SW480 (cell line): ENCODE data around the gene CAMSAP1.

Source experiments
- DNase-seq: peaks from one replicate; pipeline ENCODE4 v3.0.0-alpha.2; 2016; ENCODE audit warnings: low spot score

The CAMSAP1 gene

GRCh38 chr9:135774794-135775525 is 132.4 kb downstream of the CAMSAP1 start:
- DNase-seq, result no peak

GRCh38 chr9:135774239-135774747 is 133.1 kb downstream of the CAMSAP1 start:
- DNase-seq, result no peak

DNA sequence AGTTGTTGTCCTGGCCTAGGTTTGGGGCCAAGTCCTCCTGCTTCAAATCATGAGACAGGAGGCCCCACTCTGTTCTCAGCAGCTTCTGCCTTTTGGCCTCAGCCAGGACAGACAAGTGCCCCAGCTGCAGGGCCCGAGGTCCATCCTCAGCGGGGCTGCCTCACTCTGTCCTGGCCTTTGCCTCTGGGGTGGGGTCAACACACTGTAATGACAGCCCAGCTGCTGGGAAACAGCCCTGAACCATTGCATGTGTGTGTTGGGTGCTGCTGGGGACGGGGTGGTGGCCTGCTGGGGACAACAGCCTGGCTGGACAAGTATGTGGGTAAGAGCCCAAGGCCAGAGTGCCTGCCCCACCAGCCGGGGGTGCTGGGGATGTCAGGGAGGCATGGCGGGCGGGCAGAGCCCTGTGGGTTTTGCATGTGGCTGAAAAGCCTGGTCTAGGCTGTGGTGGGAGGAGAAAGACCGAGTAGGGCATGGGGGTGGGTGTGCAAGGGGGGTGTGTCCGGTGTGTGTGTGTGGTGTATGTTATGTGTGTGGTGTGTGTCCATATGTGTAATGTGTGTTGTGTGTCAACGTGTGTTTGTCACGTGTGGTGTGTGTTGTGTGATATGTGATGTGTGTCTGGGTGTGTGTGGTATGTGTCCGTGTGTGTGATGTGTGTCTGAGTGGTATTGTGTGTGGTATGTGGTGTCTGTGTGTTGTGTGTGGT is 133.7 kb downstream of the CAMSAP1 start:
- no peak for DNase-seq

DNA sequence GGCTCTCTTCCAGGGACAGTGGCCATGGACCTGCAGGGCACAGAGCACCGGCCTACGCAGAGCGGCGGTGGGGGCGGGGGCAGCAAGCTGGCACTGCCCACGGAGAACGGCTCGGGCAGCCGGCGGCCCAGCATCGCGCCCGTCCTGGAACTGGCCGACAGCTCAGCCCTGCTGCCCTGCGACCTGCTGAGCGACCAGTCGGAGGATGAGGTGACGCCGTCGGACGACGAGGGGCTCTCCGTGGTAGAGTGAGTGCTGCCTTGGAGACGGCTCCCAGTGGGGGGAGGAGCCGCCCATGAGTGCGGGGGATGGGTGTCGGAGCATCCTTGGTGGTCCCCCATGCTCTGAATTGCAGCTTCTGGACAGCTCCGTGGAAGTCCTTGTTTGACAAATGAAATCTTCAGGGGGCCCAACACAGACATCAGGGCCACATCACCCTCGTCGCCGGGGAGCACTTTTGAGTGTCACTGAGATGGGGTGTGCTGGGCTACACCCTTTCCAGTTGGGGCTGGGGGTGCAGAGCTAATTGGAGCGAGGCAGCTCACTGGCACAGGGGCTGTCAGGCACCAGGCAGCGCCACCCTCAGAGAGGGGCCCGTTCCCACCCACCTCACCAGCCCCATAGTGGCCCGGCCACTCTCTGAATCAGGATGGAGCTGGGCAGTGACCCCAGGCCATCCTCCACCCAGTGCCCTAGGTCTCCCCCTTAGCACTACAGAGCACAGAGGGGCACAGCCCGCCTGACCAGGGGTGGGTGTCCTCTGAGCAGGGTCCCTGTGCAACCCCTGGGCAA is 134.4 kb downstream of the CAMSAP1 start:
- no peak for DNase-seq

DNA sequence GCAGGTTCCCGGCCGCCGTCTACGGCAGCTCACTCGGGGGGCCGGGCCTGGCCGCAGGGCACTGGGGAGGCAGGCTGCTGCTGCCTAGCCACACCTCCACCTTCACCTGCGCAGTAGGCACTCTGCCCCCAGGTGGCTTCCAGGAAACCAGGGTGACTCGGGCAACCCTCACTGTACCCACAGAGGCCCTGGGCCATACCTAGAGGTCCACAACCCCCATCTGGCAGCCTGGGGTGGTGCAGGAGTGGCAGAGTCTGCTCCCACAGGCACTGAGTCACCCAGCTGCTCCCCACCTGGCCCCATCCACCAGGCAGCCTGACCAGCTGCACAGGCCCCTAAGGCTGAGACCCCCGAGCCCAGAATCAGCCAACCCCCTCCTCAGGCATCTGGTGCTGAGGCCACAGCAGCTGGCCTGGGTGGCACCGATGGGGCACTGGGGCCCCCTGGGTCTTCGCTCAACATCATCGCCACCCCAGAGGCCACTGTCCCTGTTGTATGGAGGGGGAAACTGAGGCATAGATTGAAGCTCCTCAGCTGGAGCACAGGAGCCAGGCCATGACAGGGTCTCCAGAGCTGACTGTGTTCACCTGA is 135.2 kb downstream of the CAMSAP1 start:
- DNase-seq, result no peak

- no peak for DNase-seq
Observed at GRCh38 chr9:135771401-135772051, 135.8 kb downstream of the CAMSAP1 start.

DNA sequence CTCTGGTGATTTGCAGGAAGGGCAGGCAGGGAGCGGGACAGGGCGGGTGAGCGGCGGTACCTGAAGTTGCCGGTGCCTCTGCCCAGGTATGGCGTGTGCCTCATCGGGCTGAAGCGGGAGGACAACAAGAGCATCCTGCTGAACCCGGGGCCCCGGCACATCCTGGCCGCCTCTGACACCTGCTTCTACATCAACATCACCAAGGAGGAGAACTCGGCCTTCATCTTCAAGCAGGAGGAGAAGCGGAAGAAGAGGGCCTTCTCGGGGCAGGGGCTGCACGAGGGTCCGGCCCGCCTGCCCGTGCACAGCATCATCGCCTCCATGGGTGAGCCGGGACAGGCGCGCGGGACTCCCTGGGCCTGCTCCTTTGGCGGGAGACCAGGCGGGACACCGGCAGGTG is 136.6 kb downstream of the CAMSAP1 start:
- no peak for DNase-seq

DNA sequence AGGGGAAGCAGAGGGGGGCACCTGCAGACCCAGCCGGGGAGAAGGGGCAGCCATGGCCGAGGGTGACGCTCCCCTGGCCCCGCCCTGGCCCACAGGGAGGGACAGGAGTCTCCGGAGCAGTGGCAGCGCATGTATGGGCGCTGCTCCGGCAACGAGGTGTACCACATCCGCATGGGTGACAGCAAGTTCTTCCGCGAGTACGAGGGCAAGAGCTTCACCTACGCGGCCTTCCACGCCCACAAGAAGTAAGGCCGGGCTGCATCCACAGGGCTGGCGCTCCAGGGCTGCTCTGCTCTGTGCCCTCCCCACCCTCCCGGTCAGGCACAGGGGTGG is 137.2 kb downstream of the CAMSAP1 start:
- peak; percentile 72 for DNase-seq

- no peak for DNase-seq
Observed at GRCh38 chr9:135769489-135770202, 137.7 kb downstream of the CAMSAP1 start.

DNA sequence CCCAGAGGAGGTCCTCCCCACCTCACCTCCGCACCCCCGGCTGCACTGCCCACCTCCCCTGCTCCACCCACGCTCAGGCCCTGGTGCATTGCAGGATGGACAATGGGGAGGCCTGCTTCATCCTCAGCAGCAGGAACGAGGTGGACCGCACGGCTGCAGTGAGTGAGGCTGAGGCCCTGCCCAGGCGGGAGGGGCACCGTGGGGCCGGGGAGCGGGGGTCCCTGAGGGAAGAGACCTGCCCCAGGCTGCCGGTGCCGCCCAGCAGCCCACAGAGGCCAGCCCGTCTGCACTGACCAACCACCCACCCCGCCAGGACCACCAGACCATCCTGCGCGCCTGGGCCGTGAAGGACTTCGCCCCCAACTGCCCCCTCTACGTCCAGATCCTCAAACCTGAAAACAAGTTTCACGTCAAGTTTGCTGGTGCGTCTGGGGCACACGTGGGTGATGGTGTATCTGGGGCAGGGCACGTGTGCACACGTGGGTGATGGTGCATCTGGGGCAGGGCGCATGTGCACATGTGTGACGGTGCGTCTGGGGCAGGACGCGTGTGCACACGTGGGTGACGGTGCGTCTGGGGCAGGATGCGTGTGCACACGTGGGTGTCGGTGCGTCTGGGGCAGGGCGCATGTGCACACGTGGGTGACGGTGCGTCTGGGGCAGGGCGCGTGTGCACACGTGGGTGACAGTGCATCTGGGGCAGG is 138.7 kb downstream of the CAMSAP1 start:
- DNase-seq, result no peak

DNA sequence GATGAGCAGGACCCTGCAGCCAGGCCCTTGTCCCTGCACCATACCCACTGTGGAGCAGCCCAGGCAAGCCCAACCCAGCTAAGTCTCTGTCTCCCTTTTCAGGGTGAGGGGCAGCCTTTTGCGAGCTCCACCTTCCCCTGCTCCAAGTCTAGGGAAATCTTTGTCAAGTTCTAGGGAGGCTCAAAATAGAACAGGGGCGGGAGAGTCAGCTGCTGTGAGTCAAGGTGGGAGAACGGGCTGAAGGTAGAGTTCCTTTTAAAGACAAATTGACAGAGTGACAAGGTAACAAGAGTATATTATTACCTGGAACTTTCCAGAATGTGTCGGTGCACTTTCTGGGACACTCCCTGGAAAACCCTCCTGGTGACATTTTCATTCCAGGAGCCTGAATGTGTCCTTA is 140.6 kb downstream of the CAMSAP1 start:
- DNase-seq, result no peak

DNA sequence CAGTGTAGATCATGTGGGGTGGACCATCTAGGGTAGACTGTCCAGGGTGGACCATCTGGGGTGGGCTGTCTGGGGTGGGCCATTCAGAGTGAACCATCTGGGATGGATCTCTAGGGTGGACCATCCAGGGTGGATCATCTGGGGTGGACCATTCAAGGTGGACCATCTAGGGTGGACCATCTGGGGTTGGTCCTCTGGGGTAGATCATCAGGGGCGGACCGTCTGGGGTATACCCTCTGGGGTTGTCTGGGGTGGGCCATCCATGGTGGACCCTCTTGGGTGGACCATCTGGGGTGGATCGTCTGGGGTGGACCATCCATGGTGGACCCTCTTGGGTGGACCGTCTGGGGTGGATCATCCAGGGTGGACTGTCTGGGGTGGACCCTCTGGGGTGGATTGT is 141.1 kb downstream of the CAMSAP1 start:
- no peak for DNase-seq

DNA sequence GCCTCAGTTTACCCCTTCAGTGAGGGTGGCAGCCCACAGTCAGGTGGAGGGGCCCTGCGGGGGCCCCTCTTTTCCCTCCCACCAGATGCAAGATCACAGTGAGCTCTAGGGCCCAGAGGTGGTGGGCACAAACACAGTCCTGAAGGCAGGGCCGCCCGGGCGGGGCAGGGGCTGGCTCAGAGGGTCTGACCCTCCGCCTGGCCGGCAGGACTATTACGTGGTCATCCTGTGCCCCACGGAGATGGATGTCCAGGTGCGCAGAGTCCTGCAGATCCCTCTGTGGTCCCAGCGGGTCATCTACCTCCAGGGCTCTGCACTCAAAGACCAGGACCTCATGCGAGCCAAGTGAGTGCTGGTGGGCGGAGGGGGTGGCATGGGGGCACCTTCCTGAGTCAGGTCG is 141.9 kb downstream of the CAMSAP1 start:
- DNase-seq, result no peak

- no peak for DNase-seq
Observed at GRCh38 chr9:135764731-135765130, 142.6 kb downstream of the CAMSAP1 start.

DNA sequence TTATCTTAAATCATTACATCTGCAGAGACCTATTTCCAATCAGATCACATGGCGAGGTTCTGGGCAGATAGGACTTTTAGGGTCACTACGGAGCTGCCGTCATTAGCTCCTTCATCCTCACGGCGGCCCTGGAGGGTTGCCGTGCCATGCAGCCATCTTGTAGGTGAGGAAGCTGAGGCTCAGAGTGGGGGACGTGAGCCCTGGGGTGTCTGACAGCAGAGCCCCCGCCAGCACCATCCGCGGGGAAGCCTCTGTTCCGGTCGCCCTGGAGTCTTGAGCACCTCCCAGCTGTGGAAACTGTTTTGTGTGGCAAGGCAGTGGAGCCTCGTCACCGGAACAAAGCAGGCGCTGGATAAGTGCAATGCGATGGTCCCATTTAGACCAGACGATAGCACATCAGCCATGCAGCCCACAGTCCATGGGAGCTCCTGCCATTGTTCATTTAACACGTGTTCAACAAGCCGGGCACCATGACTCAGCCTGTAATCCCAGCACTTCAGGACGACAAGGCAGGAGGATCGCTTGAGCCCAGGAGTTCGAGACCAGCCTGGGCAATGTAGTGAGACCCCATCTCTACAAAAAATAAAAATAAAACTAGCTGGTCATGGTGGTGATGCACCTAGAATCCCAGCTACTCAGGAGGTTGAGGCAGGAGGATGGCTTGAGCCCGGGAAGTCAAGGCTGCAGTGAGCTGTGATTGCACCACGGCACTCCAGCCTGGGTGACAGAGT is 143.5 kb downstream of the CAMSAP1 start:
- DNase-seq, result no peak

DNA sequence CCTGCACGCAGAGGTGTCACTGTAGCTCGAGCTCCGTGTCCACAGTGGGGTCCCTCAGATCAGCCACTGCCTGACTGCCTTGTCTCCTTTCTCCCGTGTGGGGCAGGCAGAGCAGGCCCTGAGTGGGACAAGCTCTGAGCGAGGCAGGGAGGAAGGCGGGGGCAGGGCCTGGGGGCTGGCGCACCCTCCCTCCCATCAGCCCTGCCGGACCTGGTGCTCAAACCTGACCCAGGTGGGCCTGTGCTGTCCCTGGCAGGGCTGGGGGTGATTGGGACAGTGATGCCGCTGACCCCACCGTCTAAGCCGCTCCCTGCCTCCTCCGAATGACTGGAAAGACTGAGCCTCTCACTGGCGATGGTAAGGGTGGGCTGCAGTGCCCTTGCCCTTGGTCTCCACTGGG is 144.4 kb downstream of the CAMSAP1 start:
- DNase-seq, result no peak

DNA sequence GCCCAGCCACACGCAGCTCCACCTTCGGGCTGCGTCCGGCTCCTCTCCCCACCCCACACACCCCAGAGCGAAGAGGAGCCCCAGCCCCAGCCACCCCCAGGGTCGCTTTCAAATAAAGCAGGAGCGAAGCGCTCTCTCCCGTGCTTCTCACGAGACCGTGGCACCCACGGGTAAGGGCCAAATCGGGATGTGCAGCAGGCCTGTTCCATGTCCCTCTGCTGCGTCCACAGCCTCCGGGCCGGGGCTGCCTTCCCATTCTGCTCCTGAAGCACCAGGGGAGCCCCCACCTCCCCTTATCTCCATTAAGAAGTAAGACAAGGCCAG is 145.5 kb downstream of the CAMSAP1 start:
- no peak for DNase-seq

- no peak for DNase-seq
Observed at GRCh38 chr9:135761150-135761844, 146.0 kb downstream of the CAMSAP1 start.

DNA sequence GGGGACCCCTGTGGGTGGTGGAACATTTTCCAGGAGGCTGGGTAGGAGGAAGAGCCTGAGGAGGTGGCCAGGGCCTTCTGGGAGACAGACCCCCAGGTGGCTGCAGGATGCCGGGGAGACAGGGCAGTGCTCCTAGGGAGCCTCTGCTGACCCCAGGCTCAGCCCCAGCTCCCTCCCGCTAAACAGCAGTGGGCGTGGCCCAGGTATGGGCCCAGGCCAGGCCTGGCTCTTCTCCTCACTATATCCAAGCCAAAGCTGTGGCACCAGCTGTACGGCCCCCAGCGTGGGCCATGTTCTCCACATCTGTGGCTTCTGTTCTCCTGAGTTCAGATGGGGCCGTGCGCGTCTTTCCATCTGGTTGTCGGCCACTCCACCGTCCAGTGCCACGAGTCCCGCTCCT is 146.9 kb downstream of the CAMSAP1 start:
- DNase-seq, result no peak
